NCI-H1436 (cell line): ENCODE data around the gene TJP2.

ENCODE experiments used
- DNase-seq: peaks from one replicate; lab custom pipeline; 2025; lab: John Stamatoyannopoulos, UW

Gene TJP2

DNA sequence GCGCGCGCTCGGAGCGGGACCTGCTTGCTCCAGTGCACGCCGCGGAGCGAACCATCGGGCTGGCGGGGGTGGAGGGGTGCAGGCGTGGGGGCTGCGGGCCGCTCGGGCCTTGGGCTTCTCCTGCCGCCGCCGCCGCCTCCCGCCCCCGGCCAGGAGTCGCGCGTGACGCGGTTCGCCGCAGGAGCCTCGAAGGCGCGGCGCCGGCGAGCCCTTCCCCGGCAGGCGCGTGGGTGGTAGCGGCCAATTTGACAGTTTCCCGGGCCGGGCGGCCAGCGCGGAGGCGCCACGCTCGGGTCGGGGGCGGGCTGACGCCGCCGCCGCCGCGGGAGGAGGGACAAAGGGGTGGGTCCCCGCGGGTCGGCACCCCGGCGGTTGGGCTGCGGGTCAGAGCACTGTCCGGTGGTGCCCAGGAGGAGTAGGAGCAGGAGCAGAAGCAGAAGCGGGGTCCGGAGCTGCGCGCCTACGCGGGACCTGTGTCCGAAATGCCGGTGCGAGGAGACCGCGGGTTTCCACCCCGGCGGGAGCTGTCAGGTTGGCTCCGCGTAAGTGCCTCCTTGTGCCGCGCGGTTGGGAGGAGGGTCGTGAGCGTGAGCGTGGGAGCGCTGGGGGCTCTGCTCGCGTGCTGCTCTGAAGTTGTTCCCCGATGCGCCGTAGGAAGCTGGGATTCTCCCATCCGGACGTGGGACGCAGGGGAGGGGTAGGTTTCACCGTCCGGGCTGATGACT is at the start of gene TJP2:
Gene TJP2 (plus strand): TSS at position 387 of the 725 bp plus-strand sequence. CDS start 96 bp downstream, at position 483.
- no peak for DNase-seq

DNA sequence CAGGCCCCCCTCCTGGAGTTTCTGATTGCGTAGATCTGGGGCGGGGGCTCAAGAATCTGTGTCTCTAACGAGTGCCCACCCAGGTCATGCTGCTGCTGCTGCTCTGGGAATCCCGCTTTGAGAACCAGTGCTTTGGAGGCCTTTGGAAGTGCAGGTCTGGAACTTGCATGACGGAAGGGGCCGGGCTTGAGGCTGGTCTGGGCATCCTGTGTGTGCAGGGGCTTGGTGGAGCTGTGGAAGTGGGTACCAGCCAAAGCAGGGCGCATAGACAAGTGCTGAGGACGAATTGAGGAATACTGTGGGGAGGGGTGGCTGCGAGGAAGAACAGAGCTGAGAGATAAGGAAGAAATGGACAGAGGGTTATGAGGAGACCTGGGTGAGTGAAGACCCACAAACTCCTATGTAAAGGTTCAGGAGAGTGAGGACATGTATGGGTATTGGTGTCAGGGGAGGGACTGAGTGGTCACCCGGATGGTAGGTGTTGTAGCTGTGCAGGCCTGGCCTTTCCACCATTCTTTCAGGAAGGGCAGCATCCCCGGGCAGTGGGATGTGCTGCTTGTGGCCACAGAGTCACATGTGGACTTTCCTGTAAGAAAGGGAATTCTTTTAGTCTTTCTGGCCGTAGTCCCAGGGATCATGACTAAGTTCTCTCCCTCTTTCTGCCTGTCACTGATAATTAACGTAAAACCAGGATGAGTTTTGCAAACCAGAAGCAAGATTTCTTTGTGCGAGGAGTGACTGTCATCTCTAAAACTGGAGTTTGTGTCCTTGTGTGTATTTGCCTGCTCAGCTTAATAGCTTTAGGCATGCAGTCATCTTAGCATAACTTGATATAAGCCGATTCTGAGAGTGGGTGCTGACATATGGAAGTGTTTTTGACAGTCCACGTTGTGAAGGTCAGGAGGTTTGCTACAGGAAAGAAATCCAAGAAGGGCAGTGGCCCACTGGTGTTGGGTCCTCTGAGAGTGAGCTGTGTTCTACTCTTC is 43.3 kb upstream of the TJP2 start:
- no peak for DNase-seq

DNA sequence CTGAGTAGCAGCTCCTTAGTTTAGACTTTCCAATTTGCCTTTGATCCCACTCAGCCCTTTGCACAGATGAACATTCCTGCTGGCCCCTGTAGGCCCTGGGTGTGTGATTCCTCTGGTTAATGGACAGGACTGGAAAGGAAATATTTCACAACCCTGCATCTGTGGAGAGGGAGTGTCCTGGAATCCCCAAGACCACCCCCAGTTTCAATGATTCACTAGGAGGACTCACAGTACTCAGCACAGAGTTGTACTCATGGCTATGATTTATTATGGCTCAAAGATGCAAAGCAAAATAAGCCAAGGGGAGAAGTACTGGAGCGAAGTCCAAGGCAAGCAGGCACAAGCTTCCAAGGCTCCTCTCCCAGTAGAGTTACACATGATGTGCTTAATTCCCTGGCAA is 42.4 kb upstream of the TJP2 start:
- no peak for DNase-seq

DNA sequence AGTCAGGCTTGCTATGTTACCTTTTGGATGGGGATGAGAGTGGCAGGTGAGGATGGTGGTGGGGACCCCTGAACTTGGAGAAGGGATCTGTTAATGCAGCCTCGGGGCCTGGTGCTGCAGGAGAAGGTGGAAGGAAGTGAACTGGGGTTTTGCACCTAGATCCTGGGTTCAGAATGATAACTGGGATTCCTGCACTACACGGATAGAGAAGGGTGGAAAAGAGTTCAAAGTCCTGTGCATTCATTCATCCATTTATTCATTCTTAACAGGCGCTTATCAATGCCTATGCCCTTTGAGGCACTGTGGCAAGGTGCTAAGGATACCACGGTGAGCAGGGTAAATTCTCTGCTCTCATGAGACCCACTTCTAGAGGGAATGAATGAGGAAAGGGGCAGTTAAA is 41.7 kb upstream of the TJP2 start:
- no peak for DNase-seq

DNA sequence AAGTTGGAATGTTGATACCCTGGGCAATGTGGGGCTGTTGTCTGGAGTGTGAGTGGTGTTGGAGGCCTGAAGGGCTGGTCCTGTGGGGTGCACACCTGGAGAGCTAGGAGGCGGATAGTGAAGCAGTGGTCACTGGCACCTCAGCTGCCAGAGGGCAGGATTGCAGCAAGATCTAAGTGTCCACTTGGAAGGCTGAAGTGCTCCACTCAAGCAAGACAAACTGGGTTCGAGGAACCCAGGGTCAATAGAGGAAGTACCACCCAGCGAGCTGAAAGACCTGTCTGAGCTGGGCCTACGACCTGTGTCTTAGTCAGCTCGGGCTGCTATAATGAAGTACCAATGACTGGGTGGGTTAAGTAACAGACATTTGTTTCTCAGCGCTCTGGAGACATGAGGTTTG is 39.7 kb upstream of the TJP2 start:
- no peak for DNase-seq

DNA sequence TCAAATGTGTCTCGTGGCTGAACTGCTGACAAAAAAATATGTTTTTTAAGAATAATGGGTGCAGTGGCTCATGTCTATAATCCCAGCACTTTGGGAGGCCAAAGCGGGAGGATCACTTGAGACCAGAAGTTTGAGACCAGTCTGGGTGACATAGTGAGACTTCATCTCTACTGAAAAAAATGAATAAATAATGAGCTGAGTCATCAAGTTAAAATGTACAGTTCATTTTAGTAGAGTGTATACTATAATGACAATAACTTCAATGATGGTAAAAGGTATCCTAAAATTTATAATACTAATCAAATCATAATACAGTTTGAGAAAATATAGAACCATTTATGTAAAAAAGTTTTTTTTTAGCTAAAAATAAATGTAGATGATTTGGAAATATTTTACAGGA is 37.9 kb upstream of the TJP2 start:
- DNase-seq = no peak

DNA sequence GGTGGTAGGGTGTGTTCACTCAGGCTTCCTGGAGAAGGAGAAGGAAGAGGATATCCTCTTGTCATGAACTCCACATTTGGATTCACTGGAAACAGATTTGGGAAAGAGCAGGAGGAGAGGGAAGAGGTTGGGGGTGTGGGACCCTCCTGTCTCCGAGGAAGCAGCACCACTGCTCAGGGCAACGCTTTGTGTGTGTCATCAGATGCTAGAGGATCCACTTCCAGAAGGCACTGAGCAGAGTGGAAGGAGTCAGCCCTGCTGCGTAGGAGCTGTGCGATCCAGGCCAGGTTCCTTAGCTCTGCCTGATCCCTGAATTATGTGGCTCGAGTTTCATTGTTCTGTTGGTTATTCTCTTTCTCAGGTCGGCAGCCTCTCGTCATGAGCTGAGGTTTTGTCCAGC is 37.3 kb upstream of the TJP2 start:
- DNase-seq = no peak

DNA sequence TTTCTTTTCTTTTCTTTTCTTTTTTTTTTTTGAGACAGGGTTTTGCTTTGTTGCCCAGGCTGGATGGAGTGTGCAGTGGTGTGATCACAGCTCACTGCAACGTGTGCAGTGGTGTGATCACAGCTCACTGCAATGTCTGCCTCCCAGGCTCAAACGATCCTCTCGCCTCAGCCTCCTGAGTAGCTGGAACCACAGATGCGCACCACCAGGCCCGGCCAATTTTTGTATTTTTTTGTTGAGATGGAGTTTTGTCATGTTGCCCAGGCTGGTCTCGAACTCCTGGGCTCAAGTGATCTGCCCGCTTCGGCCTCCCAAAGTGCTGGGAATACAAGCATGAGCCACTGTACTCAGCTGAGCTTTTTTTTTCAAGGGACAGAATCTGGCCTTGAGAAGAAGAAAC is 36.8 kb upstream of the TJP2 start:
- no peak for DNase-seq

DNA sequence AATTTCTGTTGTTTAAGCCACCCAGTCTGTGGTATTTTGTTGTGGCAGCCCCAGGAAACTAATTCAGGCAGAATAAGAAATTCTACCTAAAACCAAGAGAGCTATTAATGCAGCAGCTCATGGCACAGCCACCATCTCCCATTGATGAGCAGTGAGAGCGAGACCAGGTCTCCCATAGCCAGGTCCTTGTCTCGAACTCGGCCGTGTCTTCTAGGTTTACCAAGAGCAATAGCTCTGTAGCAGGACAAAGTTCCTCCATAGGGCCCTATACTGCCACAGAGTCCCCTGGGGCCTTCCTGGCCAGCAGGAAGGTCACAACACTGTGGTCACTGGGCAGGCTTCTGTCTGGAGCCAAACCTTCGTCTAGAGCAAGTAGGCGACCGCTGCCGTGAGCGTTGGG is 34.5 kb upstream of the TJP2 start:
- no peak for DNase-seq

DNA sequence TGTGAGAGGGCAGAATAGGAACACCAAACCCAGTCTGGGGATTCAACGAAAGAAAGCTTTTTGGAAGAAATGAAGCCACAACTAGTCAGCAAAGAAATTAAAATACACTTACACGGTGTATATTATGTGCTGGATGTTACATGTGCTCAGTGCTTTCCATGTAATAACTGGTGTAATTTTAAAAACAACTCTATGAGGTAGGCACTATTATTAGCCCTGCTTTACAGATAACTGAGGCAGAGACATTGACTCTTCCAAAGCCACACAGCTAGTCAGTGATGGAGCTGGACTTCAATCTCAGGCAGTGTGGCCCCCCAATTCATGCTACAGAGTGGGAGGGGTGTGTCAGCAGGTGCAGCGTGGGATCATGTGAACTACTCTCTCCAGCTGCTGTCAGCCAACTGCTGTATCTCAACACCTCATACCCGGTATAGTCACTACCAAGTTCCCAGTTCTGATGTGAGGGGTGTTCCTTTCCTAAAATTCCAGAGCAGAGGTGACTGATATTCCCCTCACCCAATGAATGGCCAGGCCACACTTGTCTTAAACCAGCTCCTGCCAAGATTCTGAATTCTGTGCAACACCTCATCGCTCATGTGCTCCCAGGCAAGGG is 33.8 kb upstream of the TJP2 start:
- no peak for DNase-seq

DNA sequence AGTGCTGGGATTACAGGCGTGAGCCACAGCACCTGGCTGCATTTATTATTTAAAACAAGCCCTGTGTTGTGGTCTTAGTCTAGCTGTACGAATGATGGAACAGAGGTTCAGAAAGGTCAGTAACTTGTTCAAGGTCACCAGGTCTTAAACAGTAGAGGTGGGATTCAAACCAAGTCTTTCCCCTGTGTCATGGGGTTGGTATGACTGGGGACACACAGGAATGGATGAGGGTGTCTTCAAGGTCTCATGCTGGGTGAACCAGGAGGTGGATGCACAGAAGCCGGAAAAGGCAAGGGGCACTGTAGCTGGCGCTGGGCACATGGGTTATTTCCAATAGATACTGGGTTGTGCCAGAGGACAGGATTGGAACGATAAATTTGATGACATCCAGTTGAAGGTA is 32.2 kb upstream of the TJP2 start:
- no peak for DNase-seq

DNA sequence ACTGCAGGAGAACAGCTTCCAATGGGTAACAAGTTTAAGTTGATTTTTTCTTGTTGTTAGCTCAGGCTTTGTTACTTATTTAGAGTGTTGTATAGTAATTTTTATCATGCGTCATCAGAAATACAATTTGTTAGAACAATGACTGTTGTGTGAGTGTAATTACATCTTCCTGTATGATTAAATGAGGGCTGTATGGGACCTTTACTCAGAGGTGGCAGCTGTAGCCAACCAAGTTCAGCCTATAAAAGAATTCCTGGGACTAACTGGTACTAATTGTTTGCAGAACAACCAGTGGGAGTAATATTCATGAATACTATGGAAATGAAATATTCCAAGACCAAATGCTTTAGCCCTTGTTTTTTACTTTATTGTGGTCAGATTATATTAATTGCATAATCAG is 30.8 kb upstream of the TJP2 start:
- DNase-seq = no peak

DNA sequence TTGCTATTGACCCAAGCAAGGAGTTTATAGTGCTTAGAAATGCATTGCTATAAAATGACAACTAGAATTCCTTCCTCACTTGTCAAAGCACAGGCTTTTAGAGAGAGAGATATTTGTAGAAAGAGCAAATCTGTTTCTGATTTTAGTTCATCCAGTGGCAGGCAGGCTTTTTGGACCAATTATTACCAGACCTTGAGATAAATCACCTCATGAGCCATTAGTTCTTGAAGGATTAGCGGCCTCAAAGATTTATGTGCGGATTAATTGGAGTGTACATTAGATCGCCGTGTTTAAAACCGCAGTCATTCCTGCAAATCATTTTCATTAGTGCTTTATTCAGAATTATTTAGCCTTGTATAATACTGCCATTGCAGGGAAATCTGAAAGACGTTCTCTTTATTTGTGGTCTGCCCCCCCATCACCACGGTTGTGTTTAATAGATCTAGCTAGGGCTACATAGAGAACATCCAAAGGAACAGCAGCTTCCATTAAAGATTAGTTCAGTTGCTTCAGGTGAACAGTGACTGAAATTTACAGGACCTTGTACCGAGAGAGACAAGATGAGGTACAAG is 28.8 kb upstream of the TJP2 start:
- DNase-seq = no peak

DNA sequence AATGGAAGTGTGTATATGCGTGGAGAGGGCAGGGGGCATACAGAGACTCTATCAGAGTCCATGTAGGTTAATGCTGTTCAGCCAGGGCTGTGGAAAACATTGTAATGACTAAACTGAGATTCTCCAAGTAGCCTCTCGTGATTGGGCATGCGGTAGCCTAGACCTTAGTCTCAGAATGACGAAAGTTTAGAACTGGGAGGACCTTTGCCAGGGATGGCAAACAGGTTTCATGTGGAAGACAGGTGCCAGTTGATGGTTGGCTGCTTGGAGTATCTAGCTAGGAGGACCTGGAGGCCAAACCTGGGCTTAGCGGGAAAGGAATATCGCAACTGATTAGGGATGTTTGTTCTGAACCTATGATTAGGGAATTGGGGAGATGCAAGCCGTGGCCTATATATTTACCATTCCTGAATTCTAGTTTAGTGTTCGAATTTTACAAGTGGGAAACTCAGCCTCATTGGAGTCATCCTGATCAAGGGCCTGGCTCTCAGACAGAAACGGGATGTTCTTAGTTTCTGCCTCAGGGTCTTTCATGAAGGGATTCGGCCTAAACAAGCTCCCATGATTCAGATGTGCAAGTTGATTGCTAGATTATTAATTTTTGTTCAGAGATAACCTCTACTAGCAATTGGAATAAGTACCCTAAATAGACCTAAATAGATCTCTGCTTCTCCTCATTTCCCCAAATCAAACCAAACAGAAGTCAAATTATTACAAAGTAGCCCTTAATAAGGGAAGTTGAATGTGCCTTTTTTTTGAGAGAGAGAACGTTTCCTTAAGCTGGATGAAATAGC is 26.8 kb upstream of the TJP2 start:
- no peak for DNase-seq

DNA sequence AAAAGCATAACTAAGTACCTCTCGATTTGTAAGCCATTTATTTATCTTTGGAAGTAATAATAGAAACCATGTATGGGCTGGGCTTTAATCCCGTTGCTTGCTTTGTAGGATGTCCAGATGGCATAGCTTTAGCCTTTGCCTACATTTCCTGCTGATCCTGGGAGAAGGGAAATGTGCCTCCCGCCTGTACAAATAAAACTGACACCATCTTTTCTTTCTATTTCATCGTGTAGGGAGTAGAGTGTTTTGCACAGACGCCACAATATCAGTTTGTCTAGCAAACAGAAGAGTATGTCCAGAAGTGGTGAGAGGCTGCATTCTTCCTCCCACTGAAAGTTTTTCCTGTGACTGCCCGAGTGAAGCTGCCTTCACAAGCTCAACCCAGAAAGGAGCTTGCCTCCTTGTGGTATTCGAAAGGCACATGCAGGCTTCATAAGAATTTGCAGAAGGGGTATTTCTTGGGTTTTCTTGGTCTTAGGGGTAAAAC is 24.7 kb upstream of the TJP2 start:
- no peak for DNase-seq

DNA sequence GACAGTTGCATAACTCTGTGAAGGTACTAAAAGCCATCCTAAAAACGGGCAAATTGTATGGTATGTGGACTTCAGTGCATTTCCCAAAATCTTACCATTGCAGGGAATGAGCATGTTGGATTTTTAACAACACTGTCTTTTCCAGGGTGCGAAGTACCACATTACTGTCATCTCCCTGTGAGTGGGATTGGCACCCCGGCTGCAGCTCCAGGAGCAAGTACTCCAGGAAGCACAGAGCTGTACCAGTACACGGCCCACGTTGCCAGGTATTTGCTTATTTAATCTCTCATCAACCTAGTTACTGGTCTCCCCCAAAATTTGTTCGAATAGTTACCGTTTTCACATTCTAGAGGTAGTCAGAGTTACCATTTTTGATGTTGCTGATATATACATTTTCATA is 22.6 kb upstream of the TJP2 start:
- DNase-seq = no peak

DNA sequence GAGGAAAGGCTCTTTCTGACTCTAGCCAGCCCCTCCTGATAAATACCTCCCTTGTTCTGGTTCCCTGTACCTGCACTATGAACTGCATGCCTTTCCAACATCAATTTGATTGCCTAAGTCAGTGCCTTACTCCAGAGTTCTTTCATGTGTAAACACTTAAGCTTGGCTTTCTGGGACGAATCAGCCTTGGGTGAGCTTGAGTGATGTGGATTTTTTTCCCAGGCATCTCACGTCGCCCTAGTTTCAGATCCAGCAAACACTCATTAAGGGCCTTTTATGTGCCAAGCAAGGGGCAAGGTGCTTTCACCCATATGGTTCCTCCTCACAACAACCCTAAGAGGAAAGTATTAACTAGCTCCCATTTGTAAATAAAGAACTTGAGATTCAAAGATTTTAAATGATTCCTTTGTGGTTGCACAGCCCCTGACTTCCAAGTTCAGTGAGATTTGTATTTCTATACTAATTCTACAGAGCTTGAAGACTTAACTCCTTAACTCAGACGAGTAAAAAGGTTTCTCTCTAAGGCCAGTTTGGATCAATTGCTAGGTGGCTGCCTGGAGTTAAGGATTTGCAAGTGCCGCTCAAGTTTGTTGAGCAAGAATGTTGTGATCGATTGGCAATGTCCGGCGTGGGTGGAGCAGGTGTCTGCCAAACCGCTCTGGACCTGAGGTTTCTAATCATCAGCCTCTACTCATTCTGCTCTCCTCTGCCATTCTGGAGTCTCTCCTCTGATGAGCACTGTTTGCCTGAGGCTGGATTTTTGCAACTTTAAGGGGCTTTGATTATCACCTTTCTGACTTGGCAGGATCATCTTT is 20.2 kb upstream of the TJP2 start:
- no peak for DNase-seq

DNA sequence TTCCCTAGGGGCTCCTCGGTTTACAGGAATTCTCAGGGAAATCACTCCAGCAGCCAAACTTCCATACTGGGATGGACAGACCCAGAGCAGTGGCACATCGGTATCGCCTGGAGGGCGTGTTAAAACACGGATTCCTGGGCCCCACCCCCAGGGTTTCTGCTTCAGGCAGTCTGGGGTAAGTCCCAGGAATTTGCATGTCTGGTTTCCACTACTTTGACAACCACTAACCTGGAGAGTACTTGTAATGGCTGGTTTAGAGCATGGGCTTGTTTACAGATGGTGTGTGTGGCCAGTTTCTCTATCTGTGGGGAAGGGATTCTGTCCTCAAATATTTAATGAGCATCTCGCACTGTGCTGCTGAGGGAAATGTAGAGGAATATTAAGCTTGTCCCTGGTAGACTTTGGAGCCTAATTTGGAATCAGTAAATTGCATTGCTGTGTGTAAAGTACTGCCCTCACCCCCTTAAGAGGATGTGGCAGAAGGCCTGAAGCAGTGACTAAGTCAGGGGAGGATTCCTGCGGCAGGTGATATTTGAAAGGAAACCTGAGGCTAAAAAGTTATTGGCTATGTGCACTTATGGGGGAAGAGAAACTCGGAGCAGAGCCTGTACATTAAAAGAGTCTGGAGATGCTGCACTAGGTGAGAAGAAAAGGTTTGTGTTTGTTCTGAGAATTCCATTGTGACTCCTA is 18.6 kb upstream of the TJP2 start:
- DNase-seq = no peak

DNA sequence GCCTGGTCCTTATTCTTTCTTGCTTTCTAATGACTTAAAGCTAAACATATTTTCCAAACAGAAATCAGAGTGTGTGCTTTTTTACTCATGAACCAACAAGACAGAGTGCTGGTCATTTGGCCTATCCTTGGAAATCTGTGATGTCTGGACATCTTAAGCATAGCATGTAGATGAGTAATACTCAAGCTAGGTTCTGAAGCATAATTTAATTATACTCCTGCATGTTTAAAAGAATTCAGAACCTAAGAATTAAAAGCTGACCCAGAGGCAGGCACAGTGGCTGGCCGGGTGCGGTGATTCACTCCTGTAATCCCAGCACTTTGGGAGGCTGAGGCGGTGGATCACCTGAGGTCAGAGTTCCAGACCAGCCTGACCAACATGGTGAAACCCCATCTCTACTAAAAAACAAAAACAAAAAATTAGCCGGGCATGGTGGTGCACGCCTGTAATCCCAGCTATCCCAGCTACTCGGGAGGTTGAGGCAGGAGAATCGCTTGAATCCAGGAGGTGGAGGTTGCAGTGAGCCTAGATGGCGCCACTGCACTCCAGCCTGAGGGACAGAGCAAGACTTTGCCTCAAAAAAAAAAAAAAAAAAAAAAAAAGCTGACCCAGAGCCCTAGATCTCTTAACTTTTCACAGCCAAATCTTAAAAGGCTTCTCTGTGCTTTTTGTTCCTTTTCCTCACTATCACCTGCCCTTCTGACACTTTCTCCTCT is 16.2 kb upstream of the TJP2 start:
- no peak for DNase-seq
